GM10266 (cell line): Measurements from ENCODE around the gene ZNF22.

Experiments
- DNase-seq: peaks from one replicate; pipeline ENCODE4 v3.0.0; 2012; ENCODE audit errors: extremely low spot score
- TF ChIP-seq, protein P1 (sequence below): IDR thresholded peaks from 2 replicates; pipeline ENCODE4 v1.5.1; 2012; ENCODE audit warnings: mild to moderate bottlenecking, low read depth; ENCODE audit not compliant: control insufficient read depth, insufficient read depth; ENCODE audit errors: missing control alignments

The ZNF22 gene

DNA sequence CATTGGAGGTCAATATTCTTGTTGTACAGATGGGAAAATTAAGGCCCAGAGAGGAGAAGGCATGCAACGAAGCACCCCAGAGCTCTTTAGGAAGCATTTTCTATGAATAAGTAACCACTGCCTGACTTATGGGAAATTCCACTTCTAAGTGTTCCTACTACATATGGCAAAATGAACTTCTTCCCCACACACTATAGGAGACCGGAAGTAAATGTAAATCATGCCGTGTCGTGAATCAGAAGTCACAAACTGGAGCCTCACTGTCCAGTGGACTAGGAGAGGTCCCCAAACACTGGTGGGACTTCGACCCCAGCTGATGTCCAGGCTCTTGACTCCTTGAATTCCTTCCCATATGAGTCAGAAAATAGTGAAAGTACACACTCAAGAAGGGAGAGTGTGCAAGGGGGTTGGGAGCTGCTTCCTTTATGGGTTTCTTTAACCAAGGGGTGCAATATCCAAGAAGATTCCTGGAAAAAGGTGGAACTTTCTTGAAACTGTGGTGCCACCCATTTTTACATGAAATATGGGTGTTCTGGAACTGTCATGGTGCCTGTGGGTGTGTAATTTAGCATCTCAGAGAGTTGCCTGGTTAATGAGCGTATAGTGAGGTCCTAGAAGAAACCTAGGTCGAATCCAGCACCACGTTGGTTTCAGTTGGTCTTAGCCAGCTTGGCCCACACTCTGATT lies 34.5 kb upstream of the ZNF22 start:
- TF ChIP-seq, protein P1, sequence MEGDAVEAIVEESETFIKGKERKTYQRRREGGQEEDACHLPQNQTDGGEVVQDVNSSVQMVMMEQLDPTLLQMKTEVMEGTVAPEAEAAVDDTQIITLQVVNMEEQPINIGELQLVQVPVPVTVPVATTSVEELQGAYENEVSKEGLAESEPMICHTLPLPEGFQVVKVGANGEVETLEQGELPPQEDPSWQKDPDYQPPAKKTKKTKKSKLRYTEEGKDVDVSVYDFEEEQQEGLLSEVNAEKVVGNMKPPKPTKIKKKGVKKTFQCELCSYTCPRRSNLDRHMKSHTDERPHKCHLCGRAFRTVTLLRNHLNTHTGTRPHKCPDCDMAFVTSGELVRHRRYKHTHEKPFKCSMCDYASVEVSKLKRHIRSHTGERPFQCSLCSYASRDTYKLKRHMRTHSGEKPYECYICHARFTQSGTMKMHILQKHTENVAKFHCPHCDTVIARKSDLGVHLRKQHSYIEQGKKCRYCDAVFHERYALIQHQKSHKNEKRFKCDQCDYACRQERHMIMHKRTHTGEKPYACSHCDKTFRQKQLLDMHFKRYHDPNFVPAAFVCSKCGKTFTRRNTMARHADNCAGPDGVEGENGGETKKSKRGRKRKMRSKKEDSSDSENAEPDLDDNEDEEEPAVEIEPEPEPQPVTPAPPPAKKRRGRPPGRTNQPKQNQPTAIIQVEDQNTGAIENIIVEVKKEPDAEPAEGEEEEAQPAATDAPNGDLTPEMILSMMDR: no peak
- DNase-seq: no peak

DNA sequence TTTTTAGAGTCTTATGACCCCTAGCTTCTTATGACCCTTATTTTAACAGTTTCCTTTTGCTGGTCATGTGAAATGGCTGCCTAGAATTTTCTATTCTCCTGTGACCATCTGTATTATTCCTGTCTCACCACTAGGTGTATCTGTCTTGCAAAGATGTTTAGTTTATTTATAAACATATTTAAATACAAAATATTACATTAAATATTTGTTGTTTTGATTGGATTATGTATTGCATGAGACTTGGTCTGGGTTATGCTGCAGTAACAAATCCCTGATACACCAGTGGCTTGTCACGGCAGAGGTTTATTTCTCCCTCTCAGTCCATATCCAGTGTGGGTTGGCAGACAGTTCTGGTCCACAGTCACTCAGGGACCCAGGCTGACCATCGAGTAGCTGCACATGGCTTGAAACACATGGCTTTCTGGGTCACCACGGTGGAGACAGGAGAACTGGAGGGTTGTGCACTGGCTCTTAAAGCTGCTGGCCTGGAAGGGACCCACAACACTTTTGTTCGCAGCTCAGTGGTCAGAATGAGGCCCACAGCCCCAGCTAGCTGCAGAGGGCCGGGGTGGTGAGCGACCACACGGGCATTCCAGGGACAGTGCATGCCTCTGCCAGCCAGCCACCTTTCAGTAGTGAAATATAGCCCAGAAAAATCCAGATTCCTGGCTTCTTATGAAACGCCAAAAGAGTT lies 33.8 kb upstream of the ZNF22 start:
- DNase-seq: no peak
- TF ChIP-seq, protein P1: no peak

DNA sequence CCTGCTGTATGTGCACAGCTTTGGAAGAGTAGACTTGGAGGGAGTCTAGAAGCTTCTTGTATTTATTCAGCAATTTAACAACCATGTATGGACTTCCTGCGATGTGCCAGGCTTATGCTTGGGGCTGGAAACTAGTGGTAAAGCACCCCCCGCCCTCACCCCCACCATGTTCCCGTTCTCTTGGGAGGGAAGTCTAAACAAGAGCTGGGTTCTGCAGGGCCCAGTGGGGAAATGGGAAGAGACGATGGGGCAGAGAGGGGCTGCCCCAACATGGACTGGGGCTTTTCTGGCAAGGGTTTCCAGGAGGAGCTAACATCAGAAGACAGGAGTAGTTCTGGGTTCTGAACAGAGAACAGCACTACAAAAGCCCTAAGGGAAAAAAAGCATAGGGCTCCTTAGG lies 33.1 kb upstream of the ZNF22 start:
- no peak for DNase-seq
- TF ChIP-seq, protein P1: no peak

DNA sequence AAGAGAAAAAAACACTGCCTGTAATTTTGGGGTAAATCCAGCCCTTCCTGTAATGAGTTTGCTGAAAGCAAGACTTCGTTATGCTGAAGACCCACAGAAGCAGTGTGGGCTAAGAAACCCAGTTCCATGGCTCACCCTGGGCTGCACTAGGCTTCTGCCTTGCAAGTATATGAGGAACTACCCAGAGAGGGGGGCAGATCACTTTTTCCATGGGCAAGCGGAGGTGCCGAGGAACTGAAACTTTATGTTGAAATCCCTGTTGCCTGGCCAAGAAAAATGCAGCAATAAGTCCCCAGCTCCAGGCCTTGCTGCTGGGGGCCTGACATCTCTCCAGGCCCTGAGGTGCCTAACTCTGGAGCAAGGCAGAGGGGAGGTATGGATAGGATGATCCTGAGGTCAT lies 32.6 kb upstream of the ZNF22 start:
- TF ChIP-seq, protein P1: no peak
- no peak for DNase-seq

DNA sequence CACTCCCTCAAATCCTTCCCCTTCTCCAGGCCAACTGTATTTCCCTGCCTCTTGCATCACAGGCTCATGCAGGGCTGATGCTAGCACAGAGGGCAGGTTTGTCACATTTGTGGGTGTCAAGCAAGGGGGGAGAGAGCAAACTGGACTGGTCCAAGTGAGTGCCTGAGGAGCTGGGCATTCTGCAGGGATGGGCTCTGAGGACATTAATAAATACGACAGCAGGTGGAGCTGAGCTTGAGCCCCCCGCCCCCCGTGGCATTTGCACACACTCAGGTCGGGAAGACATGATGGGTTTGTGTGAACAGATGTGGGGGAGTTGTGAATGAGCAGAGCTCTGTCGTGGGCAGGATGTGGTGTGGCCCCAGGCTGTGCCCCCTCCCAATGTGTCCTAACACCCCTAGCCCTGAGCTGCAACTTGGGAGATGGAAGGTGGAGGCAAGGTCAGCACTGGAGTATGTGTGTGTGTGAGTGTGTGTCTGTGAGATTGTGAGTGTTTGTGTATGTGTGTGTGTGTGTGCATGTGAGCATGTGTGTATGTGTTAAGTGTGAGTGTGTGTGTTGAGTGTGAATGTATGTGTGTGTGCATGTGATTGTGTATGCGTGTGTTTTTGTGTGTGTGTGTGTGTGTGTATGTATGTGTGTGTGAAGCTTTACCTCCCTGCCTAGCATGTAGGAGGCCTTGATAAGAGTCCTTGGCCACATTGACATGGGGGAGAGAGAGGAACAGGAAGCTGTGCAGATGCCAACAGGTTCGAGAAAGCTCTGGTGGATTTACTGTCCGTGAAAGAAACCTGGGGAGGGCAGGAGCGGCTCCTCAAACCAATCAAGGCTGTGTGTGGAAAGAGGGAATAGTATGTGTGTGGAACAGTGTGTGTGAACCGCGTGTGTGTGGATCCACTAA lies 32.0 kb upstream of the ZNF22 start:
- TF ChIP-seq, protein P1: no peak
- no peak for DNase-seq

DNA sequence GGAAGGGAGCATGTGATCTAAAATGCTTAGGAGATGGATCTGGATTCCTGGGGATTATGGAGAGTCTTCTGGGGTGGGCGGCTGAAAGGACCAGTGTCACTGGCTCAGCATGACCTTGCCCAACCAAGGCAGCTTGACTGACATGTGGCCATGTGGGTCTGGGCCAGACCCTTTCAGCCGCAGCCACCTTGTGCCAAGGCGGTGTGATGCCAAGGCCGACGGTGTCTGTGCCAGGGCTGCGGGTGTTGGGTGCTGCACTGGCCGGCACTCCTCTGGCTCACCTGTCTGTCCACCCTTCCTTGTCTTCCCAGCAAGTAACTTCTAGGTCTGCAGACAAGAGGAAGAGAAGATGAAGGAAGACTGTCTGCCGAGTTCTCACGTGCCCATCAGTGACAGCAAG lies 30.9 kb upstream of the ZNF22 start:
- no peak for DNase-seq

More for the DNA sequence above, 30.9 kb upstream of the ZNF22 start:
- TF ChIP-seq, protein P1: no peak
